Activated T-helper 1 cell treated with Interleukin-2 at 50 U/mL for 16 hours (primary cell): ENCODE measurements around the gene BACE1-AS.

Experiments
- DNase-seq: peaks from one replicate; pipeline ENCODE4 v3.0.0-alpha.2; 2020; ENCODE audit warnings: low read depth

Gene BACE1-AS

GRCh38 chr11:117292616-117293015, 1.5 kb downstream of the BACE1-AS start:
- no peak for DNase-seq

GRCh38 chr11:117295438-117296137, 4.4 kb downstream of the BACE1-AS start:
- no peak for DNase-seq

GRCh38 chr11:117296881-117297280, 5.7 kb downstream of the BACE1-AS start:
- DNase-seq = no peak

- no peak for DNase-seq
Measured at GRCh38 chr11:117298195-117298594, 7.0 kb downstream of the BACE1-AS start.

DNA sequence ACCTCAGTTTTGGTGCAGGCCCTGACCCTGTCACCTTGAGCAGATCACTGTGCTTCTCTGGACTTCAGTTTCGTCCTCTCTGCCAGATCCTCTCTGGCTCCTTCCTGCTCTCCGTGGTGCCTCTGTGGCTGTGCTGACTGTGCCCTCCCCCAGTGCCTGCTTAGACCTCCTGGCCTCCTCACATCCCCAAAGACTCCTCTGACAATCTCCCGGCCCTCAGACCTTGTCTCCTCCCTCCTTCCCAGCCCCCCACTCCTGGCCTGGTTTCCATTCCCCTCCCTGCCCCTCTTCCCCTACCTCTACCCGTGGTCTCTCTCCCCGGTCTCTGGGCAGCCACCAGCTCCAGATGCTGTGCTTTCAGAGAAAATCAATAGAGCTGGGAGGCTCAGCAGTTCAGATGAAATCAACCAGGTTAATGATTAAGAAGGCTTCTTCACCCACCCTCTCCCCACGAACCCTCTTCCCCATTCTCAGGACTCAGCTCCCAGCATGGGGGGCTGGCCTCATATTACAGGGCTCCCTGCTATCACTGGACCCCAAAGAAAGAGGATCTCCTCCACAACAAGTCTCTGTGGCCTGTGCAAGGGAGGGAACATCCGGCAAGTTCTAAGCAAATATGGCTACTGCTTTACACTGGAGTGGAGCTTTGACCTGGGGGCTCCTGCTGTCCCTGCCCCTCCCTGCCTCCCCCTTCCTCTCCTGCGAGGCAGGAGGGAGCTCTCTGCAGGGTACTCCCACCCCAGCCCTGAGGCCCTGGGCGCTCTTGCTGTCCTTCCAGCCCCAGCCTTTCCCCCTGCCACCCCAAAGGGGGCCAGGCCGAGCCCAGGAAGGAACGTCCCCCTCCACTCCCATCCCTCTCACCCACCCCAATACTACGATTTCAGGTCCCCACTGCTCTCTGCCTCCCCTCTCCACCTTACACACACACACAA, 8.5 kb downstream of the BACE1-AS start:
- DNase-seq = no peak

DNA sequence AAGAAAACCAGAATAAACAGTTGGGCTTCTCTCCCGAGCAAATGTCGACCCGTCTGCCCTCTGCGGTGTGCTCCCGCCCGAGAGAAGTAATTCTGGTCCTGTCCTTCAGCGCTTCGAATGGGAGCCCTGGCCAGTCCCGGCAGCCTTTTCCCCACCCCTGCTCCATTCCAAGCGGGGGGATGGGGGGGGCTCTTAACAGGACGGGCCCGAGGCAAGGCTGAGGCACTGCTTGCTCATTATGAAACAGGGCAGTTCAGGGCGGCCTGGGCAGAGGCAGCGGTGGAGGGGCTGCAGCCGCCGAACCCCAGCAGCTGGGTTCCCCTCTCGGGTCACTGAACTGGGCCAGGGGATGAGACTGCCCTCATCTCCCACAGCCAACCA, 9.1 kb downstream of the BACE1-AS start:
- DNase-seq = no peak

DNA sequence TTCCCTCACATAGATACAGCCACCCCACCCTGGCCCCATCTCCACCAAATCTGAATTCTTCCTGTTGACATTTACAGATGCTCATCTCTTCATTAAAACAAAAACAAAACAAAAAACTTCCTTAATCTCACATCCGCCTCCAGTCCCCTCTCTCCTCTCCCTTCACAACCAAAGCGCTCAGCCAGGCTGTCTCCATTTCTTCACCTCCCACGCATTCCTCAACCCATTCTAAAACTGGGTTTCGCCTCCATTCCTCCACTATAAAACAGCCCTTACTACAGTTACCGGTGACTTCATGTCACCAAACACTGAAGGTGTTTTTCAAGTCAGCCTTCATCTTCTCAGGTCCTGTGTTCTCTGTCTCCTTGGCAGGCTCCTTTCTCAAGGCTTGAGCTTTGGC, 9.6 kb downstream of the BACE1-AS start:
- DNase-seq = no peak

- DNase-seq = no peak
Measured at GRCh38 chr11:117302228-117302627, 11.1 kb downstream of the BACE1-AS start.

- no peak for DNase-seq
Measured at GRCh38 chr11:117303101-117303500, 12.0 kb downstream of the BACE1-AS start.

- no peak for DNase-seq
Measured at GRCh38 chr11:117303646-117304315, 12.6 kb downstream of the BACE1-AS start.

DNA sequence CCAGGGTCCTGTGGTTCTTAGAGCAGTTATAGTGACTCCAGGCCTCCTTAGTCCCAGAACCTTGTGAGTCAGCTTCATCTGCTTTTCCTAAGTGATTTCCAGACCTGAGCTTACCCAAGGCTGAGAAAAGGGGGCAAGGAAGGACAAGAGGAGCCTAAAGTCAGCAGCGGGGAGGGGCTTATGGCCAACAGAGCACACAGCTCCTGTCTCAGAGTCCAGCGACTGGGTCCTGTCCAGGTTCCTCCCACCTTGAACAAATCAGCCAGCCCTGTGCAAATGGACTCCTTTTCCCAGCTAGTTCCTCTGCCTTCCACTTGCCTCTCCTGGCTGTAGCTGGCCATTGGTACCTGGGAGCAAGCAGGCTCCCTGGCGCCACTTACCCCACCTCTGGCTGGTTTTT, 14.0 kb downstream of the BACE1-AS start:
- DNase-seq = no peak

DNA sequence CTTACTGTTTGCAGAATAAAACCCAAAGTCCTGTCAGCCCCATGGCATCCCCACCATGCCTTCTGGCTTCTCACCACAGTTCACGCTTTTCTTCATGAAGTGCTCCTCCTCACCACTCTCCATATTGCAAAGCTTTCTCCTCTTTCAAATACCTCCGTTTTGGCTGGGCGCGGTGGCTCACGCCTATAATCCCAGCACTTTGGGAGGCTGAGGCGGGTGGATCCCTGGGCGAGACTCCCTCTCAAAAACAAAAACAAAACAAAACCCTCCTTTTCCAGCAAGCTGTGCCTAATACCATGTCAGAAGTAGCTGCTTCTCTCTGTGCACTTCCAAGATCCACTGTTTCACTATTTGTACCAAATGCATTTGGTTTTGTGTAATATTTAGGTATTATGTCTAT, 18.2 kb downstream of the BACE1-AS start:
- no peak for DNase-seq

DNA sequence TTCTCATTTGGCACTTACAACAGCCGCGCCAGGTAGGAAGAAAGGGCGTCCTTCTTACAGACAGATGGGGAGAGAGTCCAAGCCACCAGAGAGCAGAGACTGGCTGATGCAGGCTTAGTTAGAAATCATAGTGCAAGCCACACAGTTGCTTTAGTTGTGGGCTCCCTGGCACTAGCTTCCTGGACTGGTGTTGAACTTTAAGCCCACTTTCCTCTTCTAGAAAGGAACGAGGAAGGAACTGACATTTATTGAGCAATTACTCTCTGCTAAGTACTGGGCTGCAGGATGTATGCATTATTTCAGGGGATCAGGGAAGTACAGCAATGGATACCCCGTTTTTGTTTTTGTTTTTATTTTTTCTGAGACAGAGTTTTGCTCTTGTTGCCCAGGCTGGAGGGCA, 21.9 kb downstream of the BACE1-AS start:
- no peak for DNase-seq

DNA sequence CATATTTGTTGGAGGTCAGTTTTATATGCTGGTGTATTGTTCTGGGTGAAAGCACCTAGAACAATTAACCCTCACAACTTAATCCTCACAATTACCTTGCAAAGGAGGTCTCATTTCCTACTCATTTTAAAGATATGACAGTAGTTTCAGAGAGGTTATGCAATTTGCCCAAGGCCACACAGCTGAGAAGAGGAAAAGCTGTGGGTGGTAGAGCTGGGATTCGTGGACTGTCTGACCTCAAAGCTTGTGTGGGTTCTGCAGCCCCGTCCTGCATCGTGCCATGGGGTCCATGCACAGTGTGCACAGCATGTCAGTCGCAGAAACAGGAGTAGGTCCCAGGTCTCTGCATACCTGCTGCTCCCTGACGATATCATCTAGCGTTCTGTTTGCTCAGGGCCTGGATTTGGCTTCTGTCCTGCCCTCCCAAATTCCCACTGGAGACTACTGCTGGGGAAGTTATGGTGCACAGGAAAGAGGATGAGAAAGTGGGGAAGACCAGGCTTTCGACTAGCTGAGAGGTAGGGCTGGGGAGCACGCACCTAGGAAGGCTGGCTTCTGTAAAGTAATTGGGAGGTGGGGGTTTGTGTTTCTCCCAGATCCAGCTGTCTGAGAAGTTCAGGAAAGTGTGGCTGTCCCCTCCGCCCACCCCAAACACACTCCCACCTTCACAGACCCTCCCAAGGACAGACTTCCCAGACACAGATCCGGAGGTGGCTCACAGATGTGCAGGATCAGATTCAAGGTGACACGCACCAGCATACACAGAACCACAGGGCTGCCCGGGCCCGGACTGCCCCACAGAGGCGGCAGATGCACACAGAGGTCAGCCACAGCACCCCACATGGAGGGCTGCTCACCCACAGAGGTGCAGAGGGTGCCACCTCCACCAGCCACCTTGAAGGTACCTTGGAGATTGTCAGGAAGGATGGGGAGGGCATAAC, 23.0 kb downstream of the BACE1-AS start:
- DNase-seq = no peak

DNA sequence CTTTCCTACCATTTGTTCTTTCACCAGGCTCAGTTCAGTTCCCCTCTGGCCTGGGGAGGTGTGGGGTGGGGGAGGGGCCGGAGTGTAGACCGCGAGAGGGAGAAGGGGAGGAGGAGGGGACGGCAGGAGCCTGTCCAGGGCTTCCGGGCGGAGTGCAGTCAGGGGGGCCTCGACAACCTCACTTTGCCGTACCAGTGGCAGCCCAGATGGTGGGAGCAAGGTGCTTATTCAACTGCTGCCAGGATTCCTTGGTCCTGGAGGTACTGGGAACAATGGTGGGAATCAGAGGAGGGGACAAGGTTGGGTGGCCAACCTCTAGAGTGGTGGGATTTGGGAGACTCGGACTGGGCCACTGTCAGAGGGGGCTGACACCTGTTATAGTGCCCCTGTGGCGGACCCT, 23.7 kb downstream of the BACE1-AS start:
- no peak for DNase-seq

GRCh38 chr11:117315285-117316196, 24.4 kb downstream of the BACE1-AS start:
- no peak for DNase-seq

DNA sequence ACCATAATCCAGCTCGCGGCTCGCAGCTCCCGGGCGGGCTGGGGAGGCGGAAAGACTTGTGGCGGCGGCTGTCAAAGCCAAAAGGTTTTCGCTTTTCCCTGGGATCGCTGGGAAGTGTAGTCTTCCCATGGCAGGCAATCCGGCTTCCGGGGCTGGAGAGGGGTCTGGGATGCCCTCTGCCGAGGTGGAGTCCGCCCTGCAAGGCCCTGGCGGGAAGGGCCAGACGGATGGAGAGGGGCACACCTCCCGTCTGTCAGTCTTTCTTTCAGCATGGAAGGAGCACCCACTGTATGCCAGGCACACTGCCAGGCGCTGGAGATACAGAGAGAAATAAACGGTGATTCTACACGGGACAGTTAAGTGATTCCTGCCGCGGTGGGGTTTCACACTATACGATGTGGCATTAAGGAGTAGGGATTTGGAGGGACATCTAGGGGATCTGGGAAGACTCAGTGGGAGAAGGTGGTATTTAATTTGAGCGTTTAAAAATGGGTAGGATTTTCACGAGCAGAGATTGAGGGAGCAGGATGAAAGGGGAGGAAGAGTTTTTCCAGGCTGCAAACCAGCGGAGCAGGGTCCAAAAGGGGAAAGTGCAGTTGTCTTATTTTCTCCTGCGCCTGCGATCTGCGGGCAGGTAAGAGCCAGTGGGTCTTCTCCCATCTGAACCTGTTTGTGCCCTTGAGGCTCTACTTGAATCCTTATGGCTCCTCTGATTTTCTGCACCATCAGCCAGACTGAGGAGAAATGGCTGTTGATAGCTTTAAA, 25.2 kb downstream of the BACE1-AS start, which contains the start of gene BACE1:
Gene BACE1 (minus strand): TSS at position 60 of the 765 bp plus-strand sequence. CDS start 461 bp downstream, outside the sequence.
- no peak for DNase-seq

- DNase-seq = no peak
Measured at GRCh38 chr11:117318738-117319137, 27.6 kb downstream of the BACE1-AS start.

- DNase-seq = no peak
Measured at GRCh38 chr11:117319214-117319840, 28.2 kb downstream of the BACE1-AS start.
